Activated T-cell treated with anti-CD3 and anti-CD28 coated beads for 24 hours (primary cell): ENCODE results near the gene PGAP6.
"Not testable (repeated sequence)": the region's sequence is repeated elsewhere in the genome, so short reads cannot be mapped to it uniquely, and the experiment has no call there.

Experiments used
- DNase-seq: peaks from one replicate; pipeline ENCODE4 v3.0.0-alpha.2; 2020; ENCODE audit warnings: low read depth

Gene PGAP6

GRCh38 chr16:401468-402348 lies 19.9 kb upstream of the PGAP6 start, which contains the start of gene DECR2:
TSS of gene DECR2 (plus strand) at chr16:401885. CDS start at chr16:401964, 79 bp downstream.
- DNase-seq: peak; percentile 97

- no peak for DNase-seq
Observed at GRCh38 chr16:400061-400591, 18.3 kb upstream of the PGAP6 start.

- no peak for DNase-seq
Observed at GRCh38 chr16:399340-400019, 17.7 kb upstream of the PGAP6 start.

GRCh38 chr16:398561-399339 lies 17.0 kb upstream of the PGAP6 start:
- no peak for DNase-seq

GRCh38 chr16:397736-398332 lies 16.1 kb upstream of the PGAP6 start:
- DNase-seq: no peak

- DNase-seq: no peak
Observed at GRCh38 chr16:397135-397661, 15.4 kb upstream of the PGAP6 start, which contains the start of gene NME4. TSS of gene NME4 (plus strand) at chr16:397199. CDS start at chr16:397223, 24 bp downstream.

- DNase-seq: no peak
Observed at GRCh38 chr16:396605-397004, 14.8 kb upstream of the PGAP6 start.

GRCh38 chr16:396199-396598 lies 14.4 kb upstream of the PGAP6 start:
- DNase-seq: no peak

GRCh38 chr16:392450-393030 lies 10.8 kb upstream of the PGAP6 start:
- DNase-seq: no peak

GRCh38 chr16:391885-392335 lies 10.1 kb upstream of the PGAP6 start:
- DNase-seq: peak; percentile 80

GRCh38 chr16:389352-389751 lies 7.6 kb upstream of the PGAP6 start:
- DNase-seq: no peak

- not testable (repeated sequence) for DNase-seq
Observed at GRCh38 chr16:387761-388666, 6.2 kb upstream of the PGAP6 start.

- DNase-seq: no peak
Observed at GRCh38 chr16:386641-387156, 4.9 kb upstream of the PGAP6 start.

GRCh38 chr16:383326-384051 lies 1.7 kb upstream of the PGAP6 start:
- no peak for DNase-seq

- DNase-seq: no peak
Observed at GRCh38 chr16:381012-381788, 578 bp downstream of the PGAP6 start.

GRCh38 chr16:380762-381011 lies 1.1 kb downstream of the PGAP6 start:
- DNase-seq: no peak

GRCh38 chr16:379961-380761 lies 1.6 kb downstream of the PGAP6 start:
- DNase-seq: no peak
